K562 (cell line): ENCODE results near the gene RACK1. TPM values are rescaled to one million over a fixed set of nuclear protein-coding genes. Genes with fewer than 3 reads are reported as not detected.
A peak's percentile ranks its signal among the peaks of the same experiment; 100 is the strongest.

ENCODE experiments used
- ATAC-seq: fragments of 200-7000 bp; cut with Tn5 transposase; 3 replicates; pipeline ENCODE4 v1.9.1; 2020; ENCODE audit warnings: moderate library complexity
- BruUV-seq: library from RNA; stranded (reverse); fragments of 400-500 nt; replicated peaks from 2 replicates; lab custom pipeline; 2021; lab: Mats Ljungman, UMichigan
- CTCF ChIA-PET: fragments of 300-600 bp; formaldehyde crosslinking; extraction: SDS; loops from one replicate; lab custom pipeline; 2021; ENCODE audit warnings: low intra/inter-chr PET ratio; lab: Yijun Ruan, JAX
- POLR2A ChIA-PET: fragments of 300-600, 350-650 bp; sonication (Branson Sonifier 250); formaldehyde crosslinking; extraction: SDS; loops from one replicate; lab custom pipeline; 2021; ENCODE audit warnings: antibody characterized with exemption, inconsistent platforms; lab: Yijun Ruan, JAX
- DNase-seq, 4 experiments: peaks; one replicate each; pipeline versions ENCODE4 v3.0.0 to v3.0.0-alpha.2; 2011 to 2018; ENCODE audit warnings: low spot score in 3 of 4, mixed read lengths in 3 of 4; ENCODE audit errors: extremely low read depth in 1 of 4
- FAIRE-seq: peaks from 2 replicates; lab custom pipeline; 2011; peaks lifted over from hg19 to GRCh38; lab: Jason Lieb, UNC
- H2AFZ ChIP-seq: 2 replicates; pipeline ENCODE4 v1.6.0; 2011; ENCODE audit warnings: low read depth, low read length, control low read depth, inconsistent platforms
- H3K27ac ChIP-seq: fragments of 200-600 bp; 3 replicates; pipeline ENCODE4 v1.8.0; 2011; ENCODE audit warnings: low read depth, mild to moderate bottlenecking, control low read depth, inconsistent platforms, low read length, moderate library complexity, mixed read lengths; ENCODE audit errors: extremely low read depth
- H3K27me3 ChIP-seq, 2 experiments: fragments of 300-600 bp in 1 of 2; 2 replicates in 1 of 2; 3 replicates in 1 of 2; pipeline versions ENCODE4 v1.6.0 to v1.8.0; 2011; ENCODE audit warnings: inconsistent platforms in 2 of 2, low read length in 2 of 2, mild to moderate bottlenecking in 1 of 2, mixed read lengths in 1 of 2, moderate library complexity in 1 of 2; ENCODE audit not compliant: control insufficient read depth in 2 of 2, insufficient read depth in 2 of 2
- H3K36me3 ChIP-seq: fragments of 300-600 bp; 3 replicates; pipeline ENCODE4 v1.8.0; 2011; ENCODE audit warnings: mild to moderate bottlenecking, low read length, inconsistent platforms; ENCODE audit not compliant: control insufficient read depth, insufficient read depth
- H3K4me1 ChIP-seq, 2 experiments: fragments of 200-600 bp in 1 of 2; replicated peaks in 1 of 2; 2 replicates in 1 of 2; 3 replicates in 1 of 2; pipeline versions ENCODE4 v1.5.1 to v1.8.0; 2011; ENCODE audit warnings: inconsistent platforms in 2 of 2, low read length in 2 of 2, mild to moderate bottlenecking in 1 of 2, mixed read lengths in 1 of 2, moderate library complexity in 1 of 2; ENCODE audit not compliant: control insufficient read depth in 2 of 2, insufficient read depth in 2 of 2
- H3K4me2 ChIP-seq: 2 replicates; pipeline ENCODE4 v1.6.1; 2011; ENCODE audit warnings: low read length, control low read depth, inconsistent platforms, mixed read lengths; ENCODE audit not compliant: insufficient read depth
- H3K4me3 ChIP-seq: fragments of 200-600 bp; sonication (generic), shearing (Covaris generic); 2 replicates; pipeline ENCODE4 v1.5.1; 2016; ENCODE audit warnings: control low read depth, inconsistent platforms
- H3K79me2 ChIP-seq: fragments of 200-600 bp; 3 replicates; pipeline ENCODE4 v1.8.0; 2011; ENCODE audit warnings: low read length, inconsistent platforms; ENCODE audit not compliant: control insufficient read depth, insufficient read depth
- H3K9ac ChIP-seq, 2 experiments: 2 replicates each; pipeline versions ENCODE4 v1.6.0 to v1.6.1; 2011; ENCODE audit warnings: low read depth in 2 of 2, low read length in 2 of 2, control low read depth in 1 of 2, inconsistent platforms in 1 of 2, mild to moderate bottlenecking in 1 of 2, mixed read lengths in 1 of 2; ENCODE audit not compliant: insufficient read depth in 1 of 2
- H3K9me1 ChIP-seq: one replicate; pipeline ENCODE4 v1.6.0; 2011; ENCODE audit warnings: inconsistent platforms, mild to moderate bottlenecking, low read length, moderate library complexity; ENCODE audit not compliant: control insufficient read depth, insufficient read depth
- H3K9me3 ChIP-seq: replicated peaks from 2 replicates; pipeline ENCODE4 v1.5.1; 2011; ENCODE audit warnings: low read depth, low read length, inconsistent platforms; ENCODE audit not compliant: control insufficient read depth, insufficient read depth
- H4K20me1 ChIP-seq: replicated peaks from 2 replicates; pipeline ENCODE4 v1.6.1; 2011; ENCODE audit warnings: low read length, inconsistent platforms, mixed read lengths; ENCODE audit not compliant: control insufficient read depth, insufficient read depth
- CAMTA2 ChIP-seq: fragments of 250-450 bp; sonication (Bioruptor Pico); conservative IDR thresholded peaks from 2 replicates; pipeline ENCODE4 v1.5.1; 2022
- CTCFL ChIP-seq: IDR thresholded peaks from 2 replicates; pipeline ENCODE4 v1.6.1; 2011; ENCODE audit warnings: borderline replicate concordance, low read depth, mild to moderate bottlenecking, moderate library complexity, low read length; ENCODE audit not compliant: insufficient read depth, poor library complexity, severe bottlenecking
- E2F3 ChIP-seq: fragments of 250-450 bp; sonication (Bioruptor Pico); IDR thresholded peaks from 2 replicates; pipeline ENCODE4 v1.4.0; 2020; ENCODE audit warnings: mild to moderate bottlenecking
- ETV1 ChIP-seq: fragments of 450-650 bp; conservative IDR thresholded peaks from 2 replicates; pipeline ENCODE4 v1.6.1; 2016; ENCODE audit warnings: missing genetic modification characterization, control low read depth, low read depth, missing compliant biosample characterization
- GATAD2B ChIP-seq: fragments of 450-650 bp; IDR thresholded peaks from 2 replicates; pipeline ENCODE4 v1.6.1; 2017; ENCODE audit warnings: mild to moderate bottlenecking, borderline replicate concordance
- JUNB ChIP-seq: fragments of 450-650 bp; formaldehyde crosslinking; conservative IDR thresholded peaks from 2 replicates; pipeline ENCODE4 v1.4.0; 2020; ENCODE audit warnings: mild to moderate bottlenecking
- MTA3 ChIP-seq: fragments of 450-650 bp; formaldehyde crosslinking; IDR thresholded peaks from 2 replicates; pipeline ENCODE4 v1.6.1; 2017; ENCODE audit warnings: mild to moderate bottlenecking, borderline replicate concordance
- MYC ChIP-seq, 2 experiments: fragments of 250-450 bp in 1 of 2; sonication (Bioruptor Pico) in 1 of 2; IDR thresholded peaks; 2 replicates each; pipeline versions ENCODE4 v1.5.1 to v1.6.1; 2012 to 2021; ENCODE audit warnings: low read depth in 2 of 2, borderline replicate concordance in 1 of 2, improper control_type of control experiment in 1 of 2, low read length in 1 of 2, mild to moderate bottlenecking in 1 of 2, moderate library complexity in 1 of 2
- POLR2A ChIP-seq: fragments of 450-650 bp; conservative IDR thresholded peaks from 2 replicates; pipeline ENCODE4 v1.6.1; 2016
- POLR2B ChIP-seq: fragments of 450-650 bp; IDR thresholded peaks from 2 replicates; pipeline ENCODE4 v1.6.1; 2018; ENCODE audit warnings: low read depth; ENCODE audit not compliant: partially characterized antibody
- RBM25 ChIP-seq: fragments of 200-400 bp; formaldehyde crosslinking; IDR thresholded peaks from 2 replicates; pipeline ENCODE4 v1.6.1; 2018; ENCODE audit warnings: low read length, low read depth, moderate library complexity; ENCODE audit not compliant: severe bottlenecking
- ZBTB11 ChIP-seq, 3 experiments: fragments of 200-800 bp in 1 of 3; fragments of 250-450 bp in 1 of 3; fragments of 450-650 bp in 1 of 3; sonication (Bioruptor Pico) in 1 of 3; sonication (Bioruptor generic) in 1 of 3; formaldehyde crosslinking in 1 of 3; IDR thresholded peaks; 2 replicates each; pipeline versions ENCODE4 v1.6.1 to v1.8.0; 2016 to 2022; ENCODE audit warnings: mild to moderate bottlenecking in 2 of 3, missing genetic modification characterization in 2 of 3, missing compliant biosample characterization in 1 of 3, moderate library complexity in 1 of 3
- ZBTB9 ChIP-seq: fragments of 450-650 bp; formaldehyde crosslinking; IDR thresholded peaks from 2 replicates; pipeline ENCODE4 v1.4.0; 2020; ENCODE audit warnings: mild to moderate bottlenecking, moderate library complexity
- WGBS: fragments of 100-300 bp; shearing (Covaris generic); methylation state at CpG from one replicate; pipeline ENCODE4 v1.1.6; 2016; ENCODE audit warnings: low coverage, mixed read lengths; ENCODE audit not compliant: insufficient coverage; ENCODE audit errors: missing lambda C conversion rate; 5-methylcytosine and 5-hydroxymethylcytosine counted together
- in situ Hi-C: fragments of 300-500 bp; cut with MboI; formaldehyde crosslinking; loops from 4 replicates; pipeline ENCODE4 v1.15.0; 2018; ENCODE audit warnings: inconsistent platforms, mixed read lengths
- intact Hi-C: fragments of 100-400 bp; cut with micrococcal nuclease; formaldehyde crosslinking; loops from 2 replicates; pipeline ENCODE4 v1.14.2; 2022
- polyA plus RNA-seq, 8 experiments: library from polyadenylated mRNA; depleted of rRNA in 4 of 8; stranded (reverse) in 5 of 8; unstranded in 3 of 8; fragments of >200 nt; fragmentation: Nextera tagmentation in 2 of 8; fragmentation: Illumina TruSeq in 1 of 8; extraction: Ambion mirVana in 2 of 8; extraction: Trizol in 1 of 8; gene quantifications; 2 replicates each; pipeline versions ENCODE4 v1.2.1 to v1.2.3, GENCODE V29; 2011 to 2014; ENCODE audit warnings: inconsistent platforms in 1 of 8, missing spikeins in 1 of 8
- total RNA-seq, 7 experiments: library from RNA; depleted of rRNA in 6 of 7; stranded (reverse); fragments of >200 nt in 6 of 7; fragmentation: Illumina TruSeq in 2 of 7; extraction: Trizol in 2 of 7; gene quantifications; 2 replicates each; pipeline versions ENCODE4 v1.2.1 to v1.2.3, GENCODE V29; 2011 to 2021; ENCODE audit warnings: low replicate concordance in 1 of 7

RACK1 gene
- total and polyA plus RNA-seq, 9 of the 15 experiments (the other 6 are each of a cell fraction or from before 2014, with no cell fraction given), result 2,303 to 5,311 (median 3,833) TPM

GRCh38 chr5:181246276-181247049, 2.8 kb upstream of the RACK1 start:
- ChIA-PET CTCF (no interaction called here), POLR2A (interaction anchor here (0.5 to 17.5 kb wide), 5 partner anchors 10 to 443 kb away, joined by 3 to 185 read pairs (median 4); partner anchors contain the start of gene TRIM52)
- Histone ChIP-seq H3K9me3 (no peaks in the 10 kb centered on the region), H3K79me2 (peaks cover 93% of the 10 kb centered on the region), H2AFZ (peak overlapping the region; percentile 71), H3K36me3 (peaks cover 48% of the 10 kb centered on the region), H3K9me1 (peaks cover 8% of the 10 kb centered on the region), H3K4me3 (peak overlapping the region; percentile 85), H3K27ac (peak overlapping the region; percentile 99), H4K20me1 (peaks cover 32% of the 10 kb centered on the region), H3K4me1 (peaks cover 32 to 40% of the 10 kb centered on the region in 2 experiments; a peak in 4 of 5 replicates), H3K9ac (peak overlapping the region; percentile 99 to 100), H3K4me2 (peak overlapping the region; percentile 93), H3K27me3 (no peaks in the 10 kb centered on the region)
- in situ Hi-C loops, result no loop called here
- DNase-seq (peak; percentile 90 to 95 (median 92)), FAIRE-seq (no peak), ATAC-seq (peak; percentile 77)
- TSS peak; percentile 42 for BruUV-seq
- intact Hi-C loops, result no loop called here
- under 1% methylated on average over 40 of the region's 55 CpGs for WGBS
- TF ChIP-seq MYC (IDR thresholded peaks at IDR 0.05; ENCODE audit: low read depth, low read length), result peak; percentile 81; the same call in 1 of the 2 replicates
- TF ChIP-seq MYC (CRISPR knock-in tag; IDR thresholded peaks at IDR 0.05; ENCODE audit: borderline replicate concordance, low read depth), result no peak
- peak; percentile 34; the same call in 1 of the 2 replicates for TF ChIP-seq MTA3
- TF ChIP-seq ZBTB9 (CRISPR knock-in tag), result peak; percentile 62
- TF ChIP-seq RBM25, result peak; percentile 72
- 0 out of 2 replicates have a peak, but pooled peaks have one; percentile 22 for TF ChIP-seq CAMTA2 (CRISPR knock-in tag)
- TF ChIP-seq POLR2B, result peak; percentile 69
- TF ChIP-seq ETV1 (tag), result peak; percentile 83
- peak; percentile 15; the same call in 1 of the 2 replicates for TF ChIP-seq GATAD2B
- peak; percentile 39 for TF ChIP-seq CTCFL
- TF ChIP-seq POLR2A, result peak; percentile 78
- TF ChIP-seq E2F3, result 0 out of 2 replicates have a peak, but pooled peaks have one; percentile 23
- TF ChIP-seq JUNB (CRISPR knock-in tag), result no peak
- TF ChIP-seq ZBTB11 (CRISPR knock-in tag; IDR thresholded peaks at IDR 0.05), result peak in 1 of 3 experiments; percentile 60; a peak in 2 of 6 replicates
